Measurements from ENCODE around the gene IKBKG. TPM values are rescaled to one million over a fixed set of nuclear protein-coding genes. Genes with fewer than 3 reads are reported as not detected.

The IKBKG gene
- total and polyA plus RNA-seq, 2 of the 13 experiments (the other 11 are each of a cell fraction or from before 2014, with no cell fraction given) = 30.6 to 44.3 TPM

DNA sequence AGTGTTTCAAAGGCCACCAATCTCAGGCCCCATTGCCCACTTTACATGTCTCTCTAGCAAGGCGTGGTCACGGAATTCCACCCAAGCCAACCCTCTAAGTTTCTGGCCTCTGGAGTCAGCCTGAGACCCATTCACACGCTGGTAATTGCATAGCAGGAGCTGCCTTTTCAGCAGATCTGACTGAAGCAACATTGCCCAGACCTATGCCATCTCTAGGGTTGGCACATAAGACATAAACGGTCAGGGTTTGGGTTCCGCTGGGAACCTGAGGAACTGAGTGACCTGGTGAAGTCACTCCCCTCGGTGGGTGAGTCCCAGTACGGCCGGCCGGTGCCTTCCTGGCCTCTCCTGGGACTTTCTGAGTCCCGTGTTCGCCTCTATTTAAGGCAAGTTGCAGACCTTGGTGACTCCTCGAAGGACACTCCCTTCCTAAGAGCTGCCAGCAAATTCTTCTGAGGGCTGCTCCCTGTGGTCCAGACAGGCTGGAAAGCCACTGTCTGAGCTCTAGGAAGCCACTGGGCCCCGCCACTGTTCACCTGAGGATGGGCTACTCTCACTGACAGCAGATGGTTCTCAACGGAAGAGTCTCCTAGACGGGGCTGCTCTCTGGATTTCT lies 53.4 kb downstream of the IKBKG start:
- TF ChIP-seq ZNF296 (CRISPR knock-in tag; conservative IDR thresholded peaks at IDR 0.05) = no peak
- TF ChIP-seq SMYD3 (CRISPR knock-in tag; IDR thresholded peaks at IDR 0.05) = no peak
- TF ChIP-seq ZMYM2 (CRISPR knock-in tag; IDR thresholded peaks at IDR 0.05) = no peak
- TF ChIP-seq TAF15 (IDR thresholded peaks at IDR 0.05; ENCODE audit: low read depth, low read length, poor library complexity, severe bottlenecking) = no peak
- no peak for TF ChIP-seq ZKSCAN8 (CRISPR knock-in tag; IDR thresholded peaks at IDR 0.05; ENCODE audit: borderline replicate concordance)
- no peak for TF ChIP-seq NFIB (CRISPR knock-in tag; IDR thresholded peaks at IDR 0.05; ENCODE audit: borderline replicate concordance)
- no peak for TF ChIP-seq PLRG1 (conservative IDR thresholded peaks at IDR 0.05)
- TF ChIP-seq ZNF552 (CRISPR knock-in tag; IDR thresholded peaks at IDR 0.05; ENCODE audit: borderline replicate concordance) = no peak
- TF ChIP-seq ZNF891 (CRISPR knock-in tag; IDR thresholded peaks at IDR 0.05) = no peak
- no peak for TF ChIP-seq AHR (CRISPR knock-in tag; IDR thresholded peaks at IDR 0.05)
- TF ChIP-seq YEATS2 (CRISPR knock-in tag; IDR thresholded peaks at IDR 0.05; ENCODE audit: borderline replicate concordance) = no peak
- TF ChIP-seq ZBTB20 (CRISPR knock-in tag; IDR thresholded peaks at IDR 0.05; ENCODE audit: borderline replicate concordance, low read depth) = no peak
- TF ChIP-seq, protein P1, sequence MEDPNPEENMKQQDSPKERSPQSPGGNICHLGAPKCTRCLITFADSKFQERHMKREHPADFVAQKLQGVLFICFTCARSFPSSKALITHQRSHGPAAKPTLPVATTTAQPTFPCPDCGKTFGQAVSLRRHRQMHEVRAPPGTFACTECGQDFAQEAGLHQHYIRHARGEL (CRISPR knock-in tag; IDR thresholded peaks at IDR 0.05) = no peak
- TF ChIP-seq, protein P2, sequence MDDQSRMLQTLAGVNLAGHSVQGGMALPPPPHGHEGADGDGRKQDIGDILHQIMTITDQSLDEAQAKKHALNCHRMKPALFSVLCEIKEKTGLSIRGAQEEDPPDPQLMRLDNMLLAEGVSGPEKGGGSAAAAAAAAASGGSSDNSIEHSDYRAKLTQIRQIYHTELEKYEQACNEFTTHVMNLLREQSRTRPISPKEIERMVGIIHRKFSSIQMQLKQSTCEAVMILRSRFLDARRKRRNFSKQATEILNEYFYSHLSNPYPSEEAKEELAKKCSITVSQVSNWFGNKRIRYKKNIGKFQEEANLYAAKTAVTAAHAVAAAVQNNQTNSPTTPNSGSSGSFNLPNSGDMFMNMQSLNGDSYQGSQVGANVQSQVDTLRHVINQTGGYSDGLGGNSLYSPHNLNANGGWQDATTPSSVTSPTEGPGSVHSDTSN (CRISPR knock-in tag; IDR thresholded peaks at IDR 0.05; ENCODE audit: borderline replicate concordance) = no peak
- no peak for TF ChIP-seq SNAI1 (CRISPR knock-in tag; IDR thresholded peaks at IDR 0.05; ENCODE audit: borderline replicate concordance)
- no peak for TF ChIP-seq SIN3A (IDR thresholded peaks at IDR 0.05; ENCODE audit: borderline replicate concordance, low read depth, low read length)
- TF ChIP-seq ETV5 (CRISPR knock-in tag; IDR thresholded peaks at IDR 0.05; ENCODE audit: borderline replicate concordance) = no peak
- H4K20me1 ChIP-seq (ENCODE audit: insufficient read depth, low read length) = no peaks in the 10 kb centered on the region
- no peak overlapping the region for H3K4me2 ChIP-seq (ENCODE audit: low read depth, low read length)
- no peak overlapping the region for H3K27ac ChIP-seq (ENCODE audit: extremely low read length, insufficient read depth, low read length)
- no peak overlapping the region for H3K9ac ChIP-seq (ENCODE audit: insufficient read depth, low read depth, low read length)
- ATAC-seq (no peak), FAIRE-seq (no peak), DNase-seq (ENCODE audit: low spot score) (no peak)
- in situ Hi-C loops (cut with HindIII; ENCODE audit: extremely low pct_ligation_motif_present, low pct_unique_long_range_greater_than_20kb) (no loop called here), intact Hi-C loops (cut with micrococcal nuclease; ENCODE audit: unreplicated experiment) (no loop called here)
- ChIA-PET CTCF (ENCODE audit: low intra/inter-chr PET ratio, low total read pairs) (no interaction called here), POLR2A (no interaction called here)
- H3K9me3 ChIP-seq (ENCODE audit: low read length) = no peaks in the 10 kb centered on the region
- BruUV-seq (replicated peaks) = no TSS peak
- H3K79me2 ChIP-seq (ENCODE audit: insufficient read depth, low read length) = no peaks in the 10 kb centered on the region
- H2AFZ ChIP-seq (ENCODE audit: low read length) = no peak overlapping the region
- H3K4me1 ChIP-seq (ENCODE audit: insufficient read depth, low read length) = no peaks in the 10 kb centered on the region
- WGBS (ENCODE audit: low lambda C conversion rate) = 53% methylated on average over 4 of the region's 15 CpGs
- no peaks in the 10 kb centered on the region for H3K27me3 ChIP-seq (ENCODE audit: control insufficient read depth in 1 of 2, insufficient read depth in 2 of 2, low read length in 2 of 2)
- H3K36me3 ChIP-seq (replicated peaks in 1 of 2; ENCODE audit: control insufficient read depth in 1 of 2, insufficient read depth in 2 of 2, low read length in 2 of 2) = no peaks in the 10 kb centered on the region
- no peak overlapping the region for H3K4me3 ChIP-seq (replicated peaks in 1 of 3; ENCODE audit: insufficient read depth in 1 of 3, low read depth in 2 of 3, low read length in 3 of 3)
